Measurements from ENCODE around the gene PRR12. TPM values are rescaled to one million over a fixed set of nuclear protein-coding genes. Genes with fewer than 3 reads are reported as not detected.

PRR12 gene
- total RNA-seq, 2 experiments from 2014 or later: 33.0 to 36.2 TPM

DNA sequence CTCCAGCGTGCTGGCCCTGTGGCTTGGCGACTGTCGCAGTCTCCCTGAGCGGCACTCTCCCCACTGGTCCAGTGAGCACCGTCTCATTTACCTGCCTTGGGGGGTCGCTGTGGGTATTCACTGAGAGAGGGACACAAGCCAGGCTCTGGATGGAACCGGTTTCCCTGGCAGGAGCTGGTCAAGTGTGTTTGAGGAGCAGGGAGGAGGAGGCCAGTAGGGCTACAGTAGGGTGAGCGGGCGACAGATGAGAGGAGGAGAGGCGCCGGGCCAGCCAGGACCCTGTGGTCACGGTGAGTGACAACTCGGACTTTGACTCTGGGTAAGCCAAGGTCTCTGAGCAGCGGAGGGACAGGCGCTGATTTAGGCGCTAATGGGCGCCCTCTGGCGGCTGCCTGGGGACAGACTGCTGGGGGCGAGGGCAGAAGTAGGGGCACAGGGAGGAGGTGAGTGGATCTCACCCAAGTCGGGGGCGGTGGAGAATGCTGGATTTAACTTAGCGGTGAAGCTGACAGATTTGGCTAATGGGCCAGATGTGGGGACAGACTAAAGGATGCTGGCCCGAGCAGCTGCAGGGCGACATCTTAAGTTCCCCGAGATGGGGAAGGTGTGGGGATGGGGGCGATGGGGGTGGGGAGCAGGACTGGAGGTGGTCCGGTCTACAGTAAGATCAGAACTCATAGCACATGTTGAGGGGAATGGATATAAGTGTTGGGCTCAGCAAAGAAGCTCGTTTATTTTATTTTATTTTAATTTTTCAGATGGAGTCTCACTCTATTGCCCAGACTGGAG lies 81.3 kb downstream of the PRR12 start:
- ChIA-PET POLR2A (interaction anchor here (0.8 to 2.6 kb wide), 3 partner anchors 29 to 79 kb away, joined by 4 to 6 read pairs (median 5); no protein-coding TSS in a partner anchor), CTCF (interaction anchor here (0.5 to 9.1 kb wide), 22 partner anchors 8 to 220 kb away, joined by 3 to 90 read pairs (median 3); partner anchors contain the start of genes ADM5, NOSIP, PIH1D1 and RRAS)
- peak; percentile 78 for DNase-seq
- H3K27me3 Mint-ChIP-seq: no peaks in the 10 kb centered on the region
- H3K9me3 Mint-ChIP-seq: no peaks in the 10 kb centered on the region
- H3K4me3 Mint-ChIP-seq: no peak overlapping the region
- peaks cover 22% of the 10 kb centered on the region for H3K36me3 Mint-ChIP-seq (ENCODE audit: low read depth)
- no peak overlapping the region for H3K27ac Mint-ChIP-seq
- peaks cover 22% of the 10 kb centered on the region for H3K4me1 Mint-ChIP-seq

Other genes starting within 250 kb of the PRR12 start
- not detected for gene TEAD2, start 228.8 kb upstream of the PRR12 start, total RNA-seq
- gene DKKL1, start 227.3 kb upstream of the PRR12 start, total RNA-seq: not detected
- under 1 TPM; 0.73 to 0.81 TPM for gene KASH5, start 202.9 kb upstream of the PRR12 start, total RNA-seq
- not detected for gene PTH2, start 167.7 kb upstream of the PRR12 start, total RNA-seq
- gene GFY, start 165.8 kb upstream of the PRR12 start, total RNA-seq: not detected
- gene SLC17A7, start 149.7 kb upstream of the PRR12 start, total RNA-seq: under 1 TPM; 0.30 to 0.43 TPM
- gene PIH1D1, start 139.4 kb upstream of the PRR12 start, total RNA-seq: 100 to 1,000 TPM; 168 to 170 TPM
- 10 to 100 TPM; 34.1 to 36.6 TPM for gene ALDH16A1, start 138.0 kb upstream of the PRR12 start, total RNA-seq
- 100 to 1,000 TPM; 187 to 197 TPM for gene FLT3LG, start 117.0 kb upstream of the PRR12 start, total RNA-seq
- 1,000 to 10,000 TPM; 2,417 to 2,463 TPM for gene RPL13A, start 103.6 kb upstream of the PRR12 start, total RNA-seq
- gene RPS11, start 94.7 kb upstream of the PRR12 start, total RNA-seq: 1,000 to 10,000 TPM; 2,194 to 2,385 TPM
- 10 to 100 TPM; 10.2 to 11.1 TPM for gene FCGRT, start 78.5 kb upstream of the PRR12 start, total RNA-seq
- gene RCN3, start 63.2 kb upstream of the PRR12 start, total RNA-seq: 1 to 10 TPM; 1.8 to 2.0 TPM
- gene NOSIP, start 10.6 kb upstream of the PRR12 start, total RNA-seq: 100 to 1,000 TPM; 162 to 163 TPM
- gene PRRG2, start 9.9 kb upstream of the PRR12 start, total RNA-seq: 1 to 10 TPM; 1.0 to 1.1 TPM
- 10 to 100 TPM; 17.8 to 18.1 TPM for gene RRAS, start 49.0 kb downstream of the PRR12 start, total RNA-seq
- 10 to 100 TPM; 65.3 to 66.4 TPM for gene SCAF1, start 51.0 kb downstream of the PRR12 start, total RNA-seq
- gene IRF3, start 74.7 kb downstream of the PRR12 start, total RNA-seq: 100 to 1,000 TPM; 163 to 174 TPM
- 10 to 100 TPM; 71.2 to 74.3 TPM for gene BCL2L12, start 74.8 kb downstream of the PRR12 start, total RNA-seq
- 100 to 1,000 TPM; 103 to 108 TPM for gene PRMT1, start 86.1 kb downstream of the PRR12 start, total RNA-seq
- gene ADM5, start 98.4 kb downstream of the PRR12 start, total RNA-seq: 1 to 10 TPM; 2.6 to 2.9 TPM
- gene CPT1C, start 99.9 kb downstream of the PRR12 start, total RNA-seq: 1 to 10 TPM; 1.9 to 2.9 TPM
- under 1 TPM; 0.63 to 0.86 TPM for gene TSKS, start 172.1 kb downstream of the PRR12 start, total RNA-seq
- gene AP2A1, start 175.8 kb downstream of the PRR12 start, total RNA-seq: 10 to 100 TPM; 78.0 to 79.2 TPM
- gene FUZ, start 222.1 kb downstream of the PRR12 start, total RNA-seq: 10 to 100 TPM; 13.7 to 13.9 TPM
- gene MED25, start 227.1 kb downstream of the PRR12 start, total RNA-seq: 10 to 100 TPM; 65.3 to 67.9 TPM

Data from activated CD4-positive, alpha-beta memory T cell treated with anti-CD3 and anti-CD28 coated beads, Interleukin-2, amount 10 ng/mL, durations not matched to agents 7 days and 5 days (primary cell).